Ramos (cell line): ENCODE results near the gene ARHGDIA.

Experiments used
- in situ Hi-C: fragments of 300-500 bp; cut with MboI; formaldehyde crosslinking; loops from one replicate; pipeline ENCODE4 v1.14.3; 2022; ENCODE audit warnings: low sequenced_read_pairs; ENCODE audit not compliant: unreplicated experiment

The ARHGDIA gene

DNA sequence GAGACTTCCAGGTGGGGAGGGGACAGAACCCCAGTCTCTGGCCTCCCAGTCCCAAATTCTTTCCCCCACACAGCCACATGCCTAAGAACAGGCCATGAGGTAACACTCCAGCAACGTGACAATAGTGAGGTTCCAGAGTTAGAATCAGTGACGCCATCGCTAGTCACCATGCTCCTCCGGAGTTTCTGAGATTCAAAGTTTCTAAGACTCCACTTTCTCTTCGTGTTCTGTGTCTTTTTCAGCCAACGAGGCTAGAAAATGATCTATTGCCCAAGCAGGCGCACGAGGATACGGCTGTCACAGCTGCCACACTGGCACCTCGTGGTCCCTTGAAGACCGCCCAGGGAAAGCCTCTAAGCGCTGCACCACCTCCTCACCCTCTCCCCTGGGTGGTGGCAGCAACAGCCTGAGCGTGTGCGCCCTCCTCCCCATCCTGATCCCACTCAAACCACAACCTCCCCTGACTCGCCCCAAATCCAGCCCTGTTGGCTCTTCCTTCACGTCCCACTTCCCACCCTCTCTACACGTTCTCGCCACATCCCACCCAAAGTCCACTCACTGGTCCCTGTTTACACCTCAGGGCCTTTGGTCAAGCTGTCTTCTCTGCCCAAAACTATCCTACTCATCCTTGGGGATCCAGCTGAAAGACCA is 39.1 kb downstream of the ARHGDIA start:
- in situ Hi-C loops = no loop called here

DNA sequence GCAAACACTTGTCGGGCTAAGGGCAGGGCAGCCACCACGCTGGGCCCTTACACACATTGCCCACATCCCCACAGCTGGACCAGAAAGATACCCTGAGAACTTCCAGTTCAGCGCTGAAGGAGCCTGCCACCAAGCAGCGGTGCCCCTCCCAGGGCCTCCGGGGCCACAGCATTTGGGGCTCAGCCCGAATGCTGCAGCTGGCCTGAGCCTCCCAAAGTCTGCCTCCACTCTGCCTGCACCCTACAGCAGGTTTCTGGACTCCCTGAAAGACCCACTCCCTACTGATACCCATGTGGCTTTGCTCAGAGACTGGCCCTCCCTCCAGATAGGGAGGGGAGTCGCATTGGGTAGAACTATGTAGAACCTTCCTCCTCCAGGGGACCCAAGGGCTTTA is 39.6 kb downstream of the ARHGDIA start:
- in situ Hi-C loops = no loop called here

DNA sequence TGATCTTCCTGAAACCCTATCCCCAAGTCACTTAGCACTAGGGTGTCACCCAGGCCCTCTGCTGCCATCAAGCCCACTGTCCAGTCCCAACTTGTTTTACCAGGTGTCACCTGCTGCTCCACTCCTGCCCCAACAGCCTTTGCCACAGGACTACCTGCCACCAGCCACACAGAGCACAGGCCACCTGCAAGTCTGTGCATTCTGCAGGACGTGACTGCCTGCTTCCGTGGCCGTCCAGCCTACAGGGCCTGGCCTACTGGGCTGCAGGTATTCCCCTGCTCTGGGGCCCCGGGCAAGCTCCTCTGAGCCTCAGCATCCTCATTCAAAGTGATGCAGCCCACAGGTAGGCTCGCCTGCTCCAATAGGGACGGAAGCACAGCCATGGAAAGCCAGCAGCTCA is 41.3 kb downstream of the ARHGDIA start:
- in situ Hi-C loops = no loop called here

DNA sequence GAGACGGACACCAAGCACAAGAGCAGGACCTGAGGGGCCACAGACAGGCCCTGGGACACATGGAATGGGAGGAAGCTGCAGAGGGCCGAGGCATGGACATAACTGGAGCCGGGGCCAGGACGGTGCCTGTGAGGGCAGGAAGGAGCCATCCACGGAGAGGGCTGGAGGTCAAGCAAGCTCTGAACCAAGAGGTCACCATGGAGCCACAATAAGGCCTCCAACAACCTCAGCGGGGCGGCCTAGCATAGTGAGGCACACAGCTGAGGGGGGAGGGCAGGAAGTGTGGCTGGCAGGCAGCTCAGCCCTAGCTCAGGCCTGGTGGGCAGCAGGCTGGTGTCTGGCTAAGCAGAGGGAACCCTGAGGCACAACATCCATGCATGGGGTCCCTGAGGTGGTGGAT is 42.5 kb downstream of the ARHGDIA start:
- in situ Hi-C loops = no loop called here

DNA sequence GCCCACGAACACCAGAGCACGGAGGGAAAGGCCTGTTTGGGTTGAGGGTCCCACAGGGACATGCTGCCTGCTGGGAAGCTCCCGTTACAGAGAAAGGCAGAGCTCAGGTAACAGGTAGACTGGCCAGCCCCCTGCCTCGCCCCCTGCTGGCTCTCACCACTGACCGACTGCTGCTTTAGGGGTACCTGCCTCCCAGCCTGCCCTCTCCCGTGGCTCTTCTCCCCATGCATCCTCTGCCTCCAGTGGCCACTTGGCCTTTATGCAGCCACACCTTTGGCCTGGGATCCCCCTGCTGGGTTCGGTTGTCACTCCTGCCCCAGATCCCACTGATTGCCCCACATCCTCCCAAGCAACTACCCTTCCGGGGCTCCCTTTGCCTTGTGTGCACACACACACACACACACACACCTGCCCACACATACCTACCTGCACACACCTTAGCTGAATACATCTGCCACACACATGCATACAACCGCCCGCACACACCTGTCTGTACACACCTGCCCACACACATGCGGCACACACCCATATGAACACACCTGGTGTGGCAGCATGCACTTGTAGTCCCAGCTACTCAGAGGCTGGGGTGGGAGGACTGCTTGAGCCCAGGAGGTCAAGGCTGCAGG is 45.2 kb downstream of the ARHGDIA start:
- in situ Hi-C loops = no loop called here

DNA sequence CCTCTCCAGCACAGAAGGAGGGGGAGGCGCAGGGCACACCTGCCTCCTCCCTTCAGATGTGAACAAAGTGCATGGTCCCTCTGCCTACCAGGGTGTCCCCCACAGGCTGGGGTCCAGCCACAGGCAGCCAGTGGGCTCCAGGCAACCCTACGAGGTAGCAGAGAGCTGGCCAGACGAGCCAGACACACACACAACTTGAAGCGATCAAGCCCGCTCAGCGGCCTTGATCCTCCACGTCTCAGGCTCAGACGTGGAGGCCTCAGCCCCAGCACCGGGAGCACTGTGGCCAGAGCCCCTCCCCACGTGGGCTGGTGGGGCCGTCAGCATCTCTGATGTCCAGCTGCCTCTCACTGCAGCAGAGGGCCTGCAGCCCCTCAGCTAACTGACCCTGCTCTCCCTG is 46.5 kb downstream of the ARHGDIA start:
- in situ Hi-C loops = no loop called here

DNA sequence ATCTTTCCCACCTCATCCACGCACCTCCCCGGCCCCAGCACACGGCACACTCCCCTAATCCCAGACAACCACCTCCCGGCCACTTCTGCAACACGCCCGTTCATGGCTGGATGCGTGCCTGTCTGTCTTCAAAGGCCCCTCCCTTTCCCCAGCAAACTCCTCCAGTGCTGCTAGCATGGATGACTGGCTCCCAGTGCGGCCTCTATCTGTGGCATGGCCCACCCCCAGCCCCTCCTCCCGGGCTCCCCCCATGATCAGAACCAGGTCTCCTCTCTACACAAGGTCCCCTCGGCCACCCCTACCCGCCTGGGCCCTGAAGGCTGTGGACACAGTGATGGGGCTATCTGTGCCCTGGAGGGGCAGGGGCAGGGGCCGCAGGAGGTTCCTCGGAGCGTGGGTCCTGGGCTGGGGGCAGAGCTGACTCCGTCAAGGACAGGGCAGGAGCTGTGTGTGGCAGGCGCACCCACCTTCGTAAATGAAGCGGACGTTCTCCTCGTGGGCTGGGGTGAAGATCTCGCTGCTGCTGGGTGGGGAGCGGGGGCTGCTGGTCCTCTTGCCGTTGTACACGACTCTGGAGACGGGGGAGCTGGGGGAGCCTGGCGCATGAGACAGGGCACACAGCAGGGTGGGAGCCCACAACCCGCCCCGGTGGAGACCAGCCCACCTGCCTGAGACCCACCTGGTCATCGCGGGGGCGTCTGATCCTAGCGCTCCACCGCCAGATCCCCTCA is 47.2 kb downstream of the ARHGDIA start:
- in situ Hi-C loops = no loop called here

DNA sequence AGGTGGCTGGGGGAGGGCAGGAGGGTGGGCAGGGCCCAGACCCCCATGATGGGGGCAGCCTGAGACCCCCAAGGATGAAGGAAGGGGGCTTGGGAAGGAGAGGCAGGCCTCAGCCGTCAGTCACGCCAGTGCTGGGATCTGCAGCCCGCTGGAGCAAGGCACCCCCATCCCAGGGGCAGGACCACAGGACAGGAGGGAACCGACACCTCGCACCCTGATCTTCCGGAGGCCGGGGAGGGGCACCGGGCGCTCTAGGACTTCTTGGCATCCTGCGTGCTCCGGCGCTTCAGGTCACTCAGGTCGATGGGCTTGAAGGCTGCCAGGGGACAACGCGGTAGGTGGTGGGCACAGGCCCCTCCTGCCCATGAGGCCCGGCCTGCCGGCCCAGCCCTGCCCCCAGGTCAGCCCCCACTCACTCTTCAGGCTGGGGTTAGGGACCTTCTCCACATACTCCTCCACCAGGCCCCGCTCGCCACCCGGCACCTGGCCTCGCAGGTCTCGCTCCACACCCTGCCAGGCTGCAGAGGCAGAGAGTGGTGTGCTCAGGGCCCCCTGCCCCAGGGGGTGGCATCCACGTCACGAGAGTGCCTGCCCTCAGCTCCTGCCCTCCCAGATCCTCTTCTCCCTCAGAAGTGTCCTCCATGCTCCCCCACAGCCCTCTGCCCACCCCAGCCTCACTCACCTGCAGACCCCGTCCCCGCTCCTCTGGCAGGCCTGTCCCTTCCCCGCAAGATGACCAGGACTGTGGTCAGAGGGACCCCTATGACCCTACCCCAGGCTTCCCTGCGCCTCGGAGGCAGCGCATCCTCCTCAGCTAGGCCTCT is 47.9 kb downstream of the ARHGDIA start:
- in situ Hi-C loops = no loop called here

DNA sequence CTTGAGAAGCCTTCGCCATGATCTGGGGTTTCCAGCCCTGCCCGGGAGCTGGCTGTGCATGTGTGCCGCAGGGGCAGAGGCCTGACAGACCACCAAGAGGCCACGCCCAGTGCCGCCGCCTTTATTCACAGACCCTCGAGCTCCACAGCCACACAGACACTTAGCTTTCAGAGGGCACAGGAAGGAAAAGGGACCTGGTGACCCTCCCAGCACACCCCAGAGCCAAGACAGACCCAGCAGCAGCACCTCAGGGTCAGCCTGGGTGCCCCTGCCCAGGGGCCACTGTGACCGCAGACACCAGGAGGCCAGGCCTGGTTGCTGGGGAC is 48.9 kb downstream of the ARHGDIA start:
- in situ Hi-C loops = no loop called here

DNA sequence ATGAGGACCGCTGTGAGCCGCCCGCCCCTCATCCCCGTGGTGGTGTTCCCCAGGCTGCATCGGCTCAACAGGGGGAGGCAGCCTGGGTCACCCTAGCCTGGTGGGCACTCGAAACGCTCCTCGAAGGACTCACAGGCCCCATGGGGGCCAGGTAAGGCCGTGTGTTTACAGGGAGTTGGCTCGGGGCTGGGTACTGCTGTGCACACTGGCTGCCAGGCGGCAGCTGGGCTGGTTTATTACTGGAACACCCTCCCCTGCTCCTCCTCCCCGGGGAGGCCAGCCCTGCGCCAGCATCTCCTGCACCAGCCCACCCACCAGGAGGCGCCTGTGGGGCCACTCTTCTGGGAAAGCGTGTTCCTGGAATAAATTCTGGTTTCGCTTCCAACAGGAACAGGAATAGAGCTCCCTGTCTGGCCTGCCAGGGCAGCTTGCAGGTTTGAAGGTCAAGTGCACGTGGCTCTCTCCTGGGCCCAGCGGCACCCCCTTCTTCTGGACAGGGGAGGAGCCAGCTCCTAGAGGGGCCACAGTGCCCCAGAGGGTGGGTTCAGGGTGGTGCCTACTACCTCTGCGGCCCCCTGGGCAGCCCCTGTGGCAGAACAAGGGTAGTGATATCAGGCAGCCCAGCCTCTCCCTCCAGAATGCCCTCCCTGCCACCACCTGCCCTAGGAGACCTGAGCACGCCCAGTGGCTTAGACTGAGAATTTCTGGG is 49.4 kb downstream of the ARHGDIA start:
- in situ Hi-C loops = no loop called here

DNA sequence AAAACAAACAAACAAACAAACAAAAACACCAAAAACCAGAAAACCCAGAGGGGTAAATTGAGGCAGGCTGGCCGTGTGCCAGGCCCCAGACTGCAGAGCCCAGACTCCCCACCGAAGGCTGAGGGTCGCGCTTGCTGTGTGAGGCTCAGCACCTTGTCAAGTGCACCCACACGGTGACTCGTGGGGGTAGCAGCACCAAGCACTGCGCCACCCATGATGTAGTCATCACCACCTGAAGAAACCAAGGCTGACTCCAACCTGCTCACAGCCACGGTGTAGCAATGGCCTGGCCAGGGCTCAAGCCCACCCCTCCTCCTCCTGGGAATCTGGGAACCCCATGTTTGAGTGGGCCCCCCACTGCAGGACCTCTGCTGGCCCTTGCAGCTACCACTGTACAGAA is 50.0 kb downstream of the ARHGDIA start:
- in situ Hi-C loops = no loop called here

DNA sequence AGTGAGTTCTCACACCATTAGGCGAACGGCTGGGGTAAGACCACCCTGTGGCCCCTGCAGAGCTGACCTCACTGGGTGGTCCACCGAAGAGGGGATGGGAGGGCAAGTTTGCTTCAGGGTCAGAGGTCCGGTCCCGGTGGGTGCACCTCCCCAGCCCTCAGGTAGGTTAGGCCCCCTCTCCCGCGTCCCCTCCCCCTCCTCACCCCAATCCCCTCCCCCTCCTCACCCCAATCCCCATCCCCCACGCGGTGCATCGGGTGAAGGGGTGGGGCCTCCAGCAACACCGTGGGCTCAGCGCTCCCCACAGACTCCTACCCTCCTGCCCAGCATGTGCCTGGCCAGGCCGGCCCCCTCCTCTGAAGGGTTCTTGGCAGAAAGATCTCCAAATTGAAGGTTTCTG is 51.4 kb downstream of the ARHGDIA start:
- in situ Hi-C loops = no loop called here

DNA sequence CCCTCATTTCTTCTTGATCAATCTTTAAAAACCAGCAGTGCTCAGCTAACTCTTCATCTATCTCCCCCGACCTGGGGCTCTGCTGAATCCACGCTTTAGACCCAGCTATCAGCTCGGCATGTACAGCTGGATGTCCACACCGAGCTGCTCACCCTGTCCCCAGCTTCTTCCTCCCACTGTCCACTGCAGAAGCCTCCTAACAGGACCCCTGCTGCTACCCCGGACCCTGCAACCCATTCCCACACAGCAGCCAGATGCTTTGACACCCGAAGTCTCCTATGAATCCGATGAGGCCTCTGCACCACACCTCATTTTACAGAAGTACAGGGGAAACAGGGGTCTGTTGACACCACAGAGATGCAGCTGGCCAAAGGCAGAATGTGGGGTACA is 53.4 kb downstream of the ARHGDIA start:
- in situ Hi-C loops = no loop called here
